Measurements from ENCODE around the gene PPP2R5B.

The PPP2R5B gene

DNA sequence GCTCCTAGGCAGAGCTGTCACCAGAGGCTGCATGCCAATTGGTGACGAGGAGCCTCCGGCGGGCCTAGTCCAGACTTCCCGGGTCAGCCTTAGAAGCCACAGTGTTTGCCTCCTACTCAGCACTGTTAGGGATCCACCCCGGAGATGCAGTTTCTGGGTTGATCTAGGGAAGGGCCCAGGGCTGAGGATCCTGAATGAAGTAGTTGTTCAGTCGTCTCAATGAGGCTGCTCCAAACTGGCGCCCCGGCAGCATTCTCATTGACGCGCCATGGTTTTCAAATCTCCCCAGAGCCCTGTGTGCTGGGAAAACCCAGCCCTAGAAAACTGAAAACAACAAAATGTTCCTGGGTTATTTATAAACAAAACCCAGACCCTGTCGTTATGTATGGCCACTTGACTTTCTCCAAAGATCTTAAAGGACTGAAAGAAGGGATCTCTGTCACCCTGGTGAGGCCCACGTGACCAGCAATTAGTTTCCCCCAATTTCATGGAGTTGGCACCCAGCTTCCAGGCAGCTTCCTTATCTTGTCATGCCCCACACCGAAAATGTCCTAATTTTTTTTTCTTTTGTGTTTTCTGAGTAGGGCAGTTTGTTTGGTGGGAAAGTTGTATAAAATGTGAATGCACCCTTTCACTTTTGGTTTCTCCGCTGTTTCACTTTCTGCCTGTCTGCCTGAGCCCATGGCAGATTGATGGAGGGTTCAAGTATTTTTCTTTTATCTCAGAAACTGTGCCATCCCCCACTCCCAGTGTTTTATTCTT is 44.1 kb upstream of the PPP2R5B start:
- no peaks in the 10 kb centered on the region for H3K36me3 ChIP-seq (ENCODE audit: control insufficient read depth, insufficient read depth, low read length)
- 92% methylated on average over 14 of the region's 14 CpGs for WGBS, 2 experiments
- H3K27me3 ChIP-seq (ENCODE audit: control insufficient read depth, insufficient read depth, low read length, poor library complexity, severe bottlenecking): no peaks in the 10 kb centered on the region
- H3K27ac ChIP-seq (ENCODE audit: insufficient read depth, low read depth, low read length, poor library complexity, severe bottlenecking): no peak overlapping the region
- no peaks in the 10 kb centered on the region for H3K9me3 ChIP-seq (ENCODE audit: control insufficient read depth, low read length)
- H3K4me1 ChIP-seq (ENCODE audit: control insufficient read depth, insufficient read depth, low read length): peaks cover 24% of the 10 kb centered on the region
- H3K4me3 ChIP-seq (ENCODE audit: insufficient read depth, low read depth, low read length): no peak overlapping the region

DNA sequence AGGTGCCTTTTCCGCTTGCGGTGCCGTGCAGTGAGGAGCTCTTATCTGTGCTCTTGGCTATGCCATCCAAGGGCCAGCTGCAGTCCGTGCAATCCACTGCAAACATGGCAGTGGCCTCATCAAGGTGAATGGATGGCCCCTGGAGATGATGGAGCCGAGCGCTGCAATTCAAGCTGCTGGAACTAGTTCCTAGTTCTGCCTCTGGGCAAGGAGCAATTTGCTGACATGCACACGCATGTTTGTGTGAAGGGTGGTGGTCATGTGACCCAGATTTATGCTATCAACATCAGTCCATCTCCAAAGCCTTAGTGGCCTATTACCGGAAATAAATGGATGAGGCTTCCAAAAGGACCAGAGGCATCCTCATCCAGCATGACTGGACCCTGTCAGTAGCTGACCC is 43.0 kb upstream of the PPP2R5B start:
- Histone ChIP-seq H3K9me3 (ENCODE audit: control insufficient read depth, low read length) (no peaks in the 10 kb centered on the region), H3K4me1 (ENCODE audit: control insufficient read depth, insufficient read depth, low read length) (peaks cover 23% of the 10 kb centered on the region), H3K27me3 (ENCODE audit: control insufficient read depth, insufficient read depth, low read length, poor library complexity, severe bottlenecking) (no peaks in the 10 kb centered on the region), H3K27ac (ENCODE audit: insufficient read depth, low read depth, low read length, poor library complexity, severe bottlenecking) (no peak overlapping the region), H3K4me3 (ENCODE audit: insufficient read depth, low read depth, low read length) (no peak overlapping the region), H3K36me3 (ENCODE audit: control insufficient read depth, insufficient read depth, low read length) (no peaks in the 10 kb centered on the region)
- 91 to 97% methylated on average over 8 of the region's 8 CpGs for WGBS, 2 experiments

- WGBS, 2 experiments: 80 to 93% methylated on average over 5 of the region's 5 CpGs
- Histone ChIP-seq H3K27me3 (ENCODE audit: control insufficient read depth, insufficient read depth, low read length, poor library complexity, severe bottlenecking) (no peaks in the 10 kb centered on the region), H3K4me1 (ENCODE audit: control insufficient read depth, insufficient read depth, low read length) (peaks cover 15% of the 10 kb centered on the region), H3K36me3 (ENCODE audit: control insufficient read depth, insufficient read depth, low read length) (no peaks in the 10 kb centered on the region), H3K27ac (ENCODE audit: insufficient read depth, low read depth, low read length, poor library complexity, severe bottlenecking) (no peak overlapping the region), H3K4me3 (ENCODE audit: insufficient read depth, low read depth, low read length) (no peak overlapping the region), H3K9me3 (ENCODE audit: control insufficient read depth, low read length) (no peaks in the 10 kb centered on the region)
Measured at GRCh38 chr11:64882243-64882642, 42.2 kb upstream of the PPP2R5B start.

- Histone ChIP-seq H3K9me3 (ENCODE audit: control insufficient read depth, low read length) (no peaks in the 10 kb centered on the region), H3K27ac (ENCODE audit: insufficient read depth, low read depth, low read length, poor library complexity, severe bottlenecking) (no peak overlapping the region), H3K4me1 (ENCODE audit: control insufficient read depth, insufficient read depth, low read length) (peaks cover 19% of the 10 kb centered on the region), H3K27me3 (ENCODE audit: control insufficient read depth, insufficient read depth, low read length, poor library complexity, severe bottlenecking) (no peaks in the 10 kb centered on the region), H3K4me3 (ENCODE audit: insufficient read depth, low read depth, low read length) (no peak overlapping the region), H3K36me3 (ENCODE audit: control insufficient read depth, insufficient read depth, low read length) (no peaks in the 10 kb centered on the region)
- 94 to 95% methylated on average over 5 of the region's 5 CpGs for WGBS, 2 experiments
Measured at GRCh38 chr11:64883575-64883974, 40.9 kb upstream of the PPP2R5B start.

GRCh38 chr11:64884019-64884418 is 40.5 kb upstream of the PPP2R5B start:
- 87% methylated on average over 8 of the region's 8 CpGs for WGBS, 2 experiments
- H3K36me3 ChIP-seq (ENCODE audit: control insufficient read depth, insufficient read depth, low read length): no peaks in the 10 kb centered on the region
- H3K27me3 ChIP-seq (ENCODE audit: control insufficient read depth, insufficient read depth, low read length, poor library complexity, severe bottlenecking): no peaks in the 10 kb centered on the region
- no peaks in the 10 kb centered on the region for H3K9me3 ChIP-seq (ENCODE audit: control insufficient read depth, low read length)
- H3K27ac ChIP-seq (ENCODE audit: insufficient read depth, low read depth, low read length, poor library complexity, severe bottlenecking): no peak overlapping the region
- peaks cover 24% of the 10 kb centered on the region for H3K4me1 ChIP-seq (ENCODE audit: control insufficient read depth, insufficient read depth, low read length)
- H3K4me3 ChIP-seq (ENCODE audit: insufficient read depth, low read depth, low read length): no peak overlapping the region

DNA sequence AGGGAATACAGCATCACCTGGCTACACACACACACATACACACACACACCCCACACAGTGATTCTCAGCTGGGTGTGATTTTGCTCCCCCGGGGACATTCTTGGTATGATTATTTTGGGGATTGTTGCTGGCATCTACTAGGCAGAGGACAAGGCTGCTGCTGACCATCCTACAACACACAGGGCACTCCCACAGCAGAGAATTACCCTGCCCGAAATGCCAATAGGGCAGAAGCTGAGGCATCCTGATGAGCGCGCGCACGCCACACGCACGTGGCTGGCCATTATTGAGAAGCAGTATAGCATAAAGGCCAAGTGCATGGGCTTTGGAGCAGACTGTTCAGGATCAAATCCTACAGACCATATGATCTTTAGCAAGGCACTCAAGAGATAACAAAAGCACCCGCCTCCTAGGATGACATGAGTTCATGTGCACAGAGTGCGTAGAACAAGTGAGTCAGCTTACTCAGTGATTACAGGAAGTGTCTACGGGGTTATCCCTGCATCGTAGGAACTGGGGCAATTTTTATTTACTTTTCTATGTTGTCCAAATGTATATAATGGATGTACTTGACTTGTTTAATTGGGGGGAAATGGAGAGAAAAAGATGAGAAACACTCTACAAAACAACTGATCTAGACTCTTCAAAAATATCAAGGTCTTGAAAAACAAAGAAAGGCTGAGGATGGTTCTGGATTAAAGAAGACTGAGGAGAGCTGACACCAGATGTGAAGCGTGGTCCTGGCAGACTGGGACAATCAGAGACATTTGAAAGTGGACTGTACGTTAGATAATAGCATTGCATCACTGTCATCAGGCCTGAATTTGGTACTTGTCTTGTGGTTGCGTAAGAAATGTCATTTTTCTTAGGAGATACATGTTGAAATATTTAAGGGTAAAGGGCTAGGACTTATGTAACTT is 38.9 kb upstream of the PPP2R5B start:
- peaks cover 13% of the 10 kb centered on the region for H3K4me1 ChIP-seq (ENCODE audit: control insufficient read depth, insufficient read depth, low read length)
- no peaks in the 10 kb centered on the region for H3K36me3 ChIP-seq (ENCODE audit: control insufficient read depth, insufficient read depth, low read length)
- no peaks in the 10 kb centered on the region for H3K27me3 ChIP-seq (ENCODE audit: control insufficient read depth, insufficient read depth, low read length, poor library complexity, severe bottlenecking)
- H3K9me3 ChIP-seq (ENCODE audit: control insufficient read depth, low read length): no peaks in the 10 kb centered on the region
- no peak overlapping the region for H3K27ac ChIP-seq (ENCODE audit: insufficient read depth, low read depth, low read length, poor library complexity, severe bottlenecking)
- WGBS, 2 experiments: 94% methylated on average over 14 to 15 of the region's 15 CpGs
- no peak overlapping the region for H3K4me3 ChIP-seq (ENCODE audit: insufficient read depth, low read depth, low read length)

GRCh38 chr11:64887234-64887756 is 37.2 kb upstream of the PPP2R5B start:
- no peaks in the 10 kb centered on the region for H3K36me3 ChIP-seq (ENCODE audit: control insufficient read depth, insufficient read depth, low read length)
- WGBS, 2 experiments: 85 to 88% methylated on average over 8 of the region's 8 CpGs
- no peak overlapping the region for H3K27ac ChIP-seq (ENCODE audit: insufficient read depth, low read depth, low read length, poor library complexity, severe bottlenecking)
- peaks cover 13% of the 10 kb centered on the region for H3K4me1 ChIP-seq (ENCODE audit: control insufficient read depth, insufficient read depth, low read length)
- H3K27me3 ChIP-seq (ENCODE audit: control insufficient read depth, insufficient read depth, low read length, poor library complexity, severe bottlenecking): no peaks in the 10 kb centered on the region
- H3K4me3 ChIP-seq (ENCODE audit: insufficient read depth, low read depth, low read length): no peak overlapping the region
- H3K9me3 ChIP-seq (ENCODE audit: control insufficient read depth, low read length): no peaks in the 10 kb centered on the region

DNA sequence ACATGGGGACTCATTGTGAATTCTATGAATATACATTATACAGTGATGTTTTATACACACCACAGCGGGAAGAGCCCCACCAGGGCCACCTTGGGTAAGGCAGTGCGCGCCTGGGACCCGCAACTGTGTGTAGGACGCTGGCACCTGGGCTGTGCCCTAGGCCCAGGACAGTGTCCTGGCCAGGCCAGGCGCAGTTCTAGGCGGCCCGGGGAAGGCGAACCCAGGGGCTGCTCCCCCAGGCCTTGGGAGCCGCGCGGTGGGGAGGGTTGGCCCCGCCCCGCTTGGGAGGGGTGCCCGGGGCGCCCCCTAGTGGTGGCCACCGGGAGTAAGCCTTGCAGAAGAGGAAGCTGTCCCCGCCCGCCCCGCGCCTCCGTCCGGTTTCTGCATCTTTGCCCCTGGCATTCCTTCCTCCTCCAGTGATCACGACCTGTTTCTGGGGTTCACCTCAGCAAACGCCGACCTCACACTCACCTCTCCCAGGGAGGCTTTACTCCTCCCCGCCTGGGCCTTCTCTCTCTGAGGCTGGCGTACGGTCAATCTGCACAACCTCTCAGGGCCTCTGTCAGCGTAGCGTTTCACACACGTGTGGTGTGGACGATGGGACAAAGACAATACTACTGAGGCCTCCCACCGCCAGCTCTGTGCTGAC is 36.6 kb upstream of the PPP2R5B start:
- H3K9me3 ChIP-seq (ENCODE audit: control insufficient read depth, low read length): no peaks in the 10 kb centered on the region
- H3K27ac ChIP-seq (ENCODE audit: insufficient read depth, low read depth, low read length, poor library complexity, severe bottlenecking): no peak overlapping the region
- WGBS, 2 experiments: 26% methylated on average over 34 of the region's 34 CpGs
- H3K36me3 ChIP-seq (ENCODE audit: control insufficient read depth, insufficient read depth, low read length): no peaks in the 10 kb centered on the region
- no peak overlapping the region for H3K4me3 ChIP-seq (ENCODE audit: insufficient read depth, low read depth, low read length)
- no peaks in the 10 kb centered on the region for H3K27me3 ChIP-seq (ENCODE audit: control insufficient read depth, insufficient read depth, low read length, poor library complexity, severe bottlenecking)
- peaks cover 13% of the 10 kb centered on the region for H3K4me1 ChIP-seq (ENCODE audit: control insufficient read depth, insufficient read depth, low read length)

DNA sequence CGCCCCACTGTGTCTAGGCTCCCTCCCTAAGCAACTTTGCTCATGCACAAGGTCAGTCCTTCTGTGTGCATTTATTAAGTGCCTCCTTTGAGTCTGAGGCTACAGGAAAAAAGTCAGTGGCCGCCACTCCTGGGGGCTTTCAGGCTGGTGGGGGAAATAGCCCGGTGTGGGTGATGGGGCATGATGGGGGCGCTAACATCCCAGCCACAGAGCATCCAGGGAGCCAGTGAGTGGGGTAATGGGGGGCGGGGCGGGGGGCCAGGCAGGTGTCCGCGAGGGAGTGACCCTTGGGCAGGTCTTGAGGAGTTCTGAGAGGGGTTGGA is 36.1 kb upstream of the PPP2R5B start:
- whole genome bisulfite sequencing, 2 experiments: 76 to 78% methylated on average over 8 of the region's 8 CpGs
- Histone ChIP-seq H3K9me3 (ENCODE audit: control insufficient read depth, low read length) (no peaks in the 10 kb centered on the region), H3K27ac (ENCODE audit: insufficient read depth, low read depth, low read length, poor library complexity, severe bottlenecking) (no peak overlapping the region), H3K4me3 (ENCODE audit: insufficient read depth, low read depth, low read length) (no peak overlapping the region), H3K36me3 (ENCODE audit: control insufficient read depth, insufficient read depth, low read length) (no peaks in the 10 kb centered on the region), H3K4me1 (ENCODE audit: control insufficient read depth, insufficient read depth, low read length) (peaks cover 13% of the 10 kb centered on the region), H3K27me3 (ENCODE audit: control insufficient read depth, insufficient read depth, low read length, poor library complexity, severe bottlenecking) (no peaks in the 10 kb centered on the region)
